Osteocyte (in vitro differentiated cells): Measurements from ENCODE around the gene ZNF853. TPM values are rescaled to one million over a fixed set of nuclear protein-coding genes. Genes with fewer than 3 reads are reported as not detected.
A peak's percentile ranks its signal among the peaks of the same experiment; 100 is the strongest.
"Not testable (repeated sequence)": the region's sequence is repeated elsewhere in the genome, so short reads cannot be mapped to it uniquely, and the experiment has no call there.

ENCODE experiments used
- DNase-seq: peaks from one replicate; pipeline ENCODE4 v3.0.0; 2021; ENCODE audit warnings: mixed read lengths; ENCODE audit not compliant: unreplicated experiment; ENCODE audit errors: extremely low spot score
- H3K27ac Mint-ChIP-seq: one replicate; pipeline ENCODE4 v1.8.0; 2021; ENCODE audit warnings: mild to moderate bottlenecking, mixed read lengths; ENCODE audit not compliant: unreplicated experiment
- H3K27me3 Mint-ChIP-seq: one replicate; pipeline ENCODE4 v1.8.0; 2021; ENCODE audit warnings: mixed read lengths; ENCODE audit not compliant: unreplicated experiment
- H3K36me3 Mint-ChIP-seq: one replicate; pipeline ENCODE4 v1.8.0; 2021; ENCODE audit warnings: mixed read lengths; ENCODE audit not compliant: unreplicated experiment
- H3K4me1 Mint-ChIP-seq: one replicate; pipeline ENCODE4 v1.8.0; 2021; ENCODE audit warnings: mixed read lengths; ENCODE audit not compliant: unreplicated experiment
- H3K4me3 Mint-ChIP-seq: one replicate; pipeline ENCODE4 v1.8.0; 2021; ENCODE audit warnings: mild to moderate bottlenecking, moderate library complexity, mixed read lengths; ENCODE audit not compliant: unreplicated experiment
- H3K9me3 Mint-ChIP-seq: one replicate; pipeline ENCODE4 v1.8.0; 2021; ENCODE audit warnings: mixed read lengths; ENCODE audit not compliant: unreplicated experiment
- CTCF ChIP-seq: fragments of 200-600 bp; sonication (generic); IDR thresholded peaks from 2 replicates; pipeline ENCODE4 v1.5.0; 2021; ENCODE audit warnings: antibody characterized with exemption, mild to moderate bottlenecking, moderate library complexity
- total RNA-seq: library from RNA; stranded (reverse); gene quantifications from 2 replicates; pipeline ENCODE4 v1.2.1, GENCODE V29; 2021

The ZNF853 gene
- total RNA-seq, 1 donor from 2014 or later: 18.2 TPM

- H3K36me3 Mint-ChIP-seq: no peaks in the 10 kb centered on the region
- no peak overlapping the region for H3K4me3 Mint-ChIP-seq
- no peaks in the 10 kb centered on the region for H3K4me1 Mint-ChIP-seq
- no peak overlapping the region for H3K27ac Mint-ChIP-seq
- no peak for DNase-seq
- H3K27me3 Mint-ChIP-seq: no peaks in the 10 kb centered on the region
- TF ChIP-seq CTCF: no peak
- no peaks in the 10 kb centered on the region for H3K9me3 Mint-ChIP-seq
These were observed 14.8 kb downstream of the ZNF853 start for GRCh38 chr7:6630007-6630849.

DNA sequence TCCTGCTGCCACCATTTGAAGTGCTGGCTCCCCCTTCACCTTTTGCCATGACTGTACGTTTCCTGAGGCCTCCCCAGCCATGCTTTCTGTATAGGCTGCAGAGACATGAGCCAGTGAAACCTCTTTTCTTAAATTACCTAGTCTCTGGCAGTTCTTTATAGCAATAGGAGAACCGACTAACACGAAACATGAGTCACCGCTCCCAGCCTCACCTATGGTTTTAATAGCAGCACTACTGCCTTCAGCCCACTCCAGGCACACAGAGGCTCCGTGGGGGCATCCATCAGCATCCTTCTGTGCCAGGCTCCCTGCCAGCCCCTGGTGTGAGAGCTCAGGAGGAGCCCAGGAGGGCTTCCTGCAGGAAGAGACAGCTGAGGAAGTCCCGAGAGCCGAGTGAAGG is 16.2 kb downstream of the ZNF853 start:
- H3K9me3 Mint-ChIP-seq: no peaks in the 10 kb centered on the region
- H3K4me1 Mint-ChIP-seq: peaks cover 4% of the 10 kb centered on the region
- no peaks in the 10 kb centered on the region for H3K36me3 Mint-ChIP-seq
- no peak overlapping the region for H3K27ac Mint-ChIP-seq
- TF ChIP-seq CTCF: no peak
- DNase-seq: no peak
- H3K4me3 Mint-ChIP-seq: no peak overlapping the region
- no peaks in the 10 kb centered on the region for H3K27me3 Mint-ChIP-seq

GRCh38 chr7:6634021-6634420 is 18.6 kb downstream of the ZNF853 start:
- Mint-ChIP-seq H3K4me3 (no peak overlapping the region), H3K27me3 (no peaks in the 10 kb centered on the region), H3K9me3 (no peaks in the 10 kb centered on the region), H3K36me3 (peaks cover 2% of the 10 kb centered on the region), H3K4me1 (peaks cover 17% of the 10 kb centered on the region), H3K27ac (no peak overlapping the region)
- no peak for TF ChIP-seq CTCF
- DNase-seq: no peak

DNA sequence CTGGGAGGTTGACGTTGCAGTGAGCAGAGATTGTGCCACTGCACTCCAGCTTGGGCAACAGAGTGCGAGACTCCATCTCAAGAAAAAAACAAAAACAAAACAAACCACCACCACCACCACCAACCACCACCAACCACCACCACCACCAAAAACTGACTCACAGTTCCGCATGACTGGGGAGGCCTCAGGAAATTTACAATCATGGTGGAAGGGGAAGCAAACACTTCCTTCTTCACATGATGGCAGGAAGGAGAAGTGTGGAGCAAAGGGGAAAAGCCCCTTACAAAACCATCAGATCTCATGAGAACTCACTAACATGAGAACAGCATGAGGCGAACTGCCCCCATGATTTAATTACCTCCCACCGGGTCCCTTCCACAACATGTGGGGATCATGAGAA is 19.6 kb downstream of the ZNF853 start:
- not testable (repeated sequence) for H3K9me3 Mint-ChIP-seq, DNase-seq, H3K27ac Mint-ChIP-seq, H3K36me3 Mint-ChIP-seq, H3K27me3 Mint-ChIP-seq
- peaks cover 23% of the 10 kb centered on the region for H3K4me1 Mint-ChIP-seq
- peak overlapping the region; percentile 35 for H3K4me3 Mint-ChIP-seq

DNA sequence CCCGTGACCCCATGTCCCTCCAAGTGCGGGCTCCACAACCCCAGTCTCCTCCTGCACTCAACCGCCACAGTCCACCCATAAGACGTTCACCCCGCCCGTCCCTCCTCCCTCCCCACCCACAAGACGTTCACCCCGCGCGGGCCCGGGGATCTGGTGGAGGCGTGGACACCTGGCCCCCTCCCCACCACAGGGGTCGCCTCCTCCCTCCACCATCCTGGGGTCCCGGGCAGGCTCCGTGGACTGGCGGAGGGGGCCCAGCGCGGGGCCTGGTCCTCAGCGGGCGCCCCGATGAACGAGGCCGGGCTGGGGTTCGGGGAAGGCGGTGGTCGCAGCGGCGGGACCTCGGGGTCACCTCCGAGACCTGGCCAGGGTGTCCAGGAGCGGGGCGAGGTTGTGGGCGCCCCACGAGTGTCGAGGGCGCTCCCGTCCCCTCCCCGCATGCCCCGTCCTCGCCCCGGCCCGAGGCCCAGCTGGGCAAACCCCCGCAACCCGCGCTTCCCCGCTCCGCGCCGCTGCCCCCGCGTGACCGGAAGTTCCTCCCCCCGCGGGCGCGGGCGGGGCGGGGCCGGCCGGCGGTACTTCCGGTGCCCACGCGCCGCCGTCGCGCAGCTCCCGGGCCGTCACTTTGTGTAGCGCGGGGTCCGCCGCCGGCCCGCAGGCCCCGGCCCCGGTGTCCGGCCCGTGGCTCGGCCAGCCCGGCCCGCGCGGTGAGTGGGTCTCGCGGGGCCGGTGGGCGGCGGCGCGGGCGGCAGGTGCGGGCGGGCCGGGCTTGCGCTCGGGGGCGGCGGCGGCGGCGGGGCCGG is 21.5 kb downstream of the ZNF853 start, which contains the start of gene ZNF316:
TSS of gene ZNF316 (plus strand) at position 578 of the 803 bp plus-strand sequence. CDS start 5,092 bp downstream, outside the sequence.
- no peaks in the 10 kb centered on the region for H3K27me3 Mint-ChIP-seq
- H3K9me3 Mint-ChIP-seq: no peaks in the 10 kb centered on the region
- peak within 1 kb of the TSS; percentile 80 for H3K4me3 Mint-ChIP-seq
- peak within 1 kb of the TSS; percentile 66 for H3K27ac Mint-ChIP-seq
- H3K4me1 Mint-ChIP-seq: peaks cover 25% of the 10 kb centered on the region
- no peak for DNase-seq
- H3K36me3 Mint-ChIP-seq: peaks cover 13% of the 10 kb centered on the region
- TF ChIP-seq CTCF: no peak
